HFFc6 (cell line): ENCODE results near the gene DLK1. TPM values are rescaled to one million over a fixed set of nuclear protein-coding genes. Genes with fewer than 3 reads are reported as not detected.

Experiments used
- DNase-seq: peaks from one replicate; pipeline ENCODE4 v3.0.0-alpha.2; 2018
- H3K27ac Mint-ChIP-seq: 2 replicates; pipeline ENCODE4 v1.8.0; 2020; ENCODE audit warnings: mild to moderate bottlenecking, mixed read lengths
- H3K27me3 Mint-ChIP-seq: 2 replicates; pipeline ENCODE4 v1.8.0; 2021; ENCODE audit warnings: mild to moderate bottlenecking, moderate library complexity, mixed read lengths; ENCODE audit not compliant: insufficient read depth
- H3K36me3 Mint-ChIP-seq: 2 replicates; pipeline ENCODE4 v1.8.0; 2021; ENCODE audit warnings: low read depth, mixed read lengths
- H3K4me1 Mint-ChIP-seq: 2 replicates; pipeline ENCODE4 v1.8.0; 2020; ENCODE audit warnings: low read depth, mixed read lengths
- H3K4me3 Mint-ChIP-seq: 2 replicates; pipeline ENCODE4 v1.8.0; 2020; ENCODE audit warnings: mild to moderate bottlenecking, moderate library complexity, mixed read lengths
- H3K9me3 Mint-ChIP-seq: 2 replicates; pipeline ENCODE4 v1.8.0; 2020; ENCODE audit warnings: mild to moderate bottlenecking, mixed read lengths
- CTCF ChIP-seq: fragments of 200-600 bp; sonication (generic); IDR thresholded peaks from 2 replicates; pipeline ENCODE4 v1.5.0; 2021; ENCODE audit warnings: antibody characterized with exemption, mild to moderate bottlenecking
- total RNA-seq, 6 experiments: library from RNA; stranded (reverse); fragmentation: NEBNext Ultra II Directional; extraction: Animal tissue kit (Norgen Biotek cat#: 25700); gene quantifications; 2 replicates in 1 of 6; 3 replicates in 5 of 6; pipeline ENCODE4 v1.2.3, GENCODE V29; 2021

DLK1 gene
- total RNA-seq, 6 experiments from 2014 or later = not detected

- no peak overlapping the region for H3K27ac Mint-ChIP-seq
- no peaks in the 10 kb centered on the region for H3K9me3 Mint-ChIP-seq
- H3K4me1 Mint-ChIP-seq = peaks cover 5% of the 10 kb centered on the region; the same call in 1 of the 2 replicates
- TF ChIP-seq CTCF = no peak
- H3K27me3 Mint-ChIP-seq = peaks cover 39% of the 10 kb centered on the region
- DNase-seq = no peak
- H3K4me3 Mint-ChIP-seq = no peak overlapping the region
- no peaks in the 10 kb centered on the region for H3K36me3 Mint-ChIP-seq
These were observed 59.4 kb downstream of the DLK1 start for GRCh38 chr14:100786131-100786530.

- no peaks in the 10 kb centered on the region for H3K36me3 Mint-ChIP-seq
- H3K27ac Mint-ChIP-seq = no peak overlapping the region
- H3K9me3 Mint-ChIP-seq = no peaks in the 10 kb centered on the region
- no peak for TF ChIP-seq CTCF
- no peak overlapping the region for H3K4me3 Mint-ChIP-seq
- H3K27me3 Mint-ChIP-seq = peaks cover 39% of the 10 kb centered on the region
- no peak for DNase-seq
- peaks cover 7% of the 10 kb centered on the region; the same call in 1 of the 2 replicates for H3K4me1 Mint-ChIP-seq
These were observed 60.0 kb downstream of the DLK1 start for GRCh38 chr14:100786576-100787219.

GRCh38 chr14:100787659-100788058, 61.0 kb downstream of the DLK1 start:
- Mint-ChIP-seq H3K27me3 (peaks cover 36% of the 10 kb centered on the region), H3K4me1 (peaks cover 7% of the 10 kb centered on the region; the same call in 1 of the 2 replicates), H3K9me3 (no peaks in the 10 kb centered on the region), H3K4me3 (no peak overlapping the region), H3K36me3 (no peaks in the 10 kb centered on the region), H3K27ac (no peak overlapping the region)
- no peak for DNase-seq
- TF ChIP-seq CTCF = no peak

Other genes with a start within 250 kb of the DLK1 start
- gene BEGAIN, start 139.5 kb upstream of the DLK1 start, total RNA-seq = under 1 TPM in 5 of 6 experiments, not detected in 1; 0.05 to 0.20 (median 0.14) TPM
- gene MEG3, start 99.2 kb downstream of the DLK1 start, total RNA-seq = 100 to 1,000 TPM; 151 to 262 (median 250) TPM
- not detected for gene RTL1, start 176.8 kb downstream of the DLK1 start, total RNA-seq